ENCODE data around the gene CALB2.

The CALB2 gene

GRCh38 chr16:71424626-71425025 is 66.1 kb downstream of the CALB2 start:
- no peak for DNase-seq (ENCODE audit: low read depth in 1 of 2, low spot score in 1 of 2)

DNA sequence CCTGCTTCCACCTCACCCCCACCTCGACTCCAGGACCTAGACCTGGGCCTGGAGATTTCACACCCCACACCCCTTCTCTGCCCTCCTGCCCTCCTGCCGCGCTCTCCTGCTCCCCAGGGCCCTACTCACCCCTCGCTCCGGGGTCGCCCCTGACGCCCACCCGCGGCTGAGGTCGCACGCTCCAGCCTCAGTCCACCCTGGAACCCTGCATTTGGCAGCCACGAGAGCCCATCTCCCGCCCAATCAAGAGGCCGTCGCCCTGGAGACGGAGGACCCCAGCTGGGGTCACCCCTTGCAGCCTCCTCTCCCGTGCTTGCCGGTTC is 67.2 kb downstream of the CALB2 start:
- no peak for DNase-seq (ENCODE audit: low read depth in 1 of 2, low spot score in 1 of 2)

- no peak for DNase-seq (ENCODE audit: low read depth in 1 of 2, low spot score in 1 of 2)
These were observed 67.8 kb downstream of the CALB2 start for GRCh38 chr16:71426069-71426879.

DNA sequence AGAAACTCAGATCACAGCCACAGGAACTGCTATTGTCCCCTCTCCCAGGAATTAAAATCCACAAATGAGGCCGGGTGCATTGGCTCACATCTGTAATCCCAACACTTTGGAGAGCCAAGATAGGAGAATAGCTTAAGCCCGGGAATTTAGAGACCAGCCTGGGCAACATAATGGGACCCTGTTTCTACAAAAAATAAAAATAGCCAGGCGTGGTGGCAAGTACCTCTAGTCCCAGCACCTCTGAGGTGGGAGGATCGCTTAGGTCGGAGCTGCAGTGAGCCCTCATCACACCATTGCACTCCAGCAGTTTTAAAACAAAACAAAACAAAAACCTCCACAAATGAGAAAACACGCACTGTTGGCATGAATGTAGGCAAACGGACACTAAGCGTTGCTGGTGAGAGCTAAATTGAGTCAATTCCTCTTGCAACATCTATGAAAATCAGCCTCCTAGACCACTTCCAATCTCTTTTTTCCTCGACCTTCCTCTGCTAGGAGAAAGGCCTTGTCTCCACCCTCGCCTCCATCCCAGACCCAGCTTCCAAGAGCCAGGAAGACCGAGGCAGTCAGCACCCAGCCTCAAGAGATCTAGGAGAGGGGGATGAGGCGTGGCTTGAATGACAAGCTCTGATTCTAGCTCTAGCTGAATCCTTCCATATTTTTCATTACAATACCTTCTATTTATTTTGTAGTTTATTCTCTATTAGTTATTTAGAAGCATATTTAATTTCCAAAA is 68.5 kb downstream of the CALB2 start:
- no peak for DNase-seq (ENCODE audit: low read depth in 1 of 2, low spot score in 1 of 2)

GRCh38 chr16:71428385-71428784 is 69.9 kb downstream of the CALB2 start:
- DNase-seq (ENCODE audit: low read depth in 1 of 2, low spot score in 1 of 2), result no peak

DNA sequence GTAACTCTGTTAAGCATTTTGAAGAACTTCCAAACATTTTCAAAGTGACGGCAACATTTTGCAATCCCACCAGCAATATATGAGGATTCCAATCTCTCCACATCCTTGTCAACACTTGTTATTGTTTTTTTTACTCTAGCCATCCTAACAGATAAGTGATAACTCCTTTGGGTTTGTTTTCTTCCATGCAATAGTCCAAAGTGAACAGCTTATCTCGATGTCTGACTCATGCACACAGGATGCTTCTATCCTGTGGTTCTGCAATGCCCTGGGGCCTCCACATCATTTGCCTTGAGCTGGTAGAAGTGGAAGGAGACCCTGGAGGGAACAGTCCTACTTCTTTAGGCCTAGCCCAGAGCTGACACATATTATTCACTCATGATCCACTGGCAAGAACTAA is 70.4 kb downstream of the CALB2 start:
- no peak for DNase-seq (ENCODE audit: low read depth in 1 of 2, low spot score in 1 of 2)

DNA sequence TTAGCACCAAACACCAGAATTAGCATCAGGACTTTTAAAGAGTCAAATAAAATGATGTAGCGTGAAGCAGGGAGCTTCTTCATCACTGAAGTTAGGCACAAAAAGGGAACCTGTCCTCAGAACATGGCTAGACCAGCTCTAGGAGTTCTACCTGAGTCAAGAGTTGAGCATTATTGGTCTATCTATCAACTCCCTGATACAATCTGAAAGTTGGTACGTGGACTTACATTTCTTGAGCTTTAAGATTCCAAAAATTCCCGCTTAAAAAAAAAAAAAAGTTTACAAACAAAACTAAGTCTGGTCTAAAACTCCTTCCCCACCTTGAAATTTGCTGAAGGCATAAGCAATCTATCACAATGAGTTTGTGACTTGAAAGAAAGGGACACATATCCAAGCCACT is 71.1 kb downstream of the CALB2 start:
- no peak for DNase-seq (ENCODE audit: low read depth in 1 of 2, low spot score in 1 of 2)

DNA sequence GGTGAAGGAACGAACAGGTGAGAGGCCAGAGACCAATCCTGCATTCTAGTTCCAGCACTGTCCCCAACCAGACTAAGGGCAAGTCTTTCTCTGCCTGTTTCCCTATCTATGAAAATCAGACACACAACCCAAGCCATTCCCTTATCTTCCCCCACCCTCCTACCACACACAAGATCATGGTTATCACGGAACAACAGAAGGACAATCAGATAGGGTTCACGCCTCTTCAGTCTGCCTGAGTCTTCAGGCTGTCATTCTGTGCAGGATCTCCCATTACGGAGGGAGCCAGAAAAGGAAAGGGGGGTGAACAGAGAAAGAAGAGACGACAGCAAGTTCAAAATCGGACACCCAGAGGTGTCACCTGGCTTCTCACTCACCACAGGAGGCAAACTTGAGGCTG is 72.2 kb downstream of the CALB2 start:
- DNase-seq (ENCODE audit: low read depth in 1 of 2, low spot score in 1 of 2), result no peak

GRCh38 chr16:71431176-71431575 is 72.7 kb downstream of the CALB2 start:
- no peak for DNase-seq (ENCODE audit: low read depth in 1 of 2, low spot score in 1 of 2)

- no peak for DNase-seq (ENCODE audit: low read depth in 1 of 2, low spot score in 1 of 2)
These were observed 73.5 kb downstream of the CALB2 start for GRCh38 chr16:71431991-71432390.

DNA sequence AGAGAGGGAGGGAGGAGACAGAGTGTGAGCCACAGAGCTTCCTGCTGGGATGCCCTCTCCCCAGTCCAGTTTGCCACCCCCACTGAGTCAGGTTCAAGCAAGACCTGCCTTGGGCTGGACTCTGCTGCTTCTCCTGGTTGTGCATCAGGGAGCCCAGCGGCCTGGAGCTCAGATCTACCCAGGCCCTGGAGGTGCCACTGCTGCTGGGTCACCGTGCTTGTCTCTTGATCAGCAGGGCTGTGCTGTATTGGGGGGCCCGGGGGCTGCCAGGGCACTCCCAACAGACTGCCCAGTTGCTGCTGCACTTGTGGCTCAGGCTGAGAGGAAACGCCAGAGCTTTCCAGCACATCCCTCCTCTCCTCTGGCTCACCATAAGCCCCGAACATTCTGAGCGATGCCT is 74.4 kb downstream of the CALB2 start:
- no peak for DNase-seq (ENCODE audit: low read depth in 1 of 2, low spot score in 1 of 2)

DNA sequence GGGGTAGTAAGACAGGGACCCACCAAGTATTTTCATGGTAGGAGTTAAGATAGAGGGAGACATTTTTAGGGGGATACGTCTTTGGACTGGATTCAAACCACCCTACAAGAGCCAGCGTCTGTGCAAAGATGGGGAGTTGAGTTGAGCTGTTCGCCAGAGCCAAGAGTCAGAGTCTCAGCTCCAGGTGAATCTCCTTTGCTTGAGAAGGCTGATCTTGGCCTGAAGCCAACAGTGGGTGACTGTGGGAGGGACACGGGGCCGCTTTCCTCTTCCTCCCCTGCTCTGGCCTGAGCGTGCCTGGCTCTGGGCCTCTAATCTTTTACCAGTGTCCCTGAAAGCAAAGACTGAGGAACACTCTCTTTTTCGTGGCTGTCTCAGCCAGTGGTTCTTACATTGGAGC is 78.0 kb downstream of the CALB2 start:
- no peak for DNase-seq (ENCODE audit: low read depth in 1 of 2, low spot score in 1 of 2)

DNA sequence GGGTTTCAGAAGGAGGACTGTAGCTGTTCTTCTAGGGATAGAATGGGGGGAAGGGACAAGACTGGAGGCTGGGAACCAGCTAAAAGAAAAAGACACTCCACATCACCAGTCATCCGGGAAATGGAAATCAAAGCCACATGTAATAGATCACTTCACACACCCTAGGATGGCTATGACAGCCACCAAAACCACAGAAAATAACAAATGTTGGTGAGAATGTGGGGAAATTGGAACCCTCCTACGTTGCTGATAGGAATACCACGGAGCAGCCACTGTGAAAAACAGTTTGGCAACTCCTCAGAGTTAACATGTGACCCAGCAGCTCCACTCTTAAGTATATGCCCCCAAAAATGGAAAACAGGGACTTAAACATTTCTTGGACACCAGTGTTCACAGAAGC is 81.0 kb downstream of the CALB2 start:
- DNase-seq (ENCODE audit: low read depth in 1 of 2, low spot score in 1 of 2), result no peak
